ENCODE measurements around the gene AGO4. TPM values are rescaled to one million over a fixed set of nuclear protein-coding genes. Genes with fewer than 3 reads are reported as not detected.
A peak's percentile ranks its signal among the peaks of the same experiment; 100 is the strongest.
"Not testable (repeated sequence)": the region's sequence is repeated elsewhere in the genome, so short reads cannot be mapped to it uniquely, and the experiment has no call there.

Gene AGO4
- total and polyA plus RNA-seq, 7 donors, result 3.5 to 29.9 (median 16.8) TPM

- DNase-seq, result peak; percentile 88
- Histone ChIP-seq H3K4me3 (peak overlapping the region; percentile 39 to 78 (median 69)), H3K36me3 (no peaks in the 10 kb centered on the region), H3K27ac (peak overlapping the region; percentile 68 to 83 (median 76)), H3K27me3 (no peaks in the 10 kb centered on the region), H3K4me1 (peaks cover 0 to 13% (median 7%) of the 10 kb centered on the region in 4 donors), H3K9me3 (no peaks in the 10 kb centered on the region)
- intact Hi-C loops (cut with DNase I), result no loop called here
- TF ChIP-seq POLR2A (IDR thresholded peaks at IDR 0.05) (peak in 1 of 2 donors; percentile 15), POLR2AphosphoS5 (IDR thresholded peaks at IDR 0.05) (peak in 3 of 4 donors; percentile 11 to 56 (median 46)), EP300 (IDR thresholded peaks at IDR 0.05) (no peak)
- 0% methylated on average over 58 of the region's 58 CpGs for WGBS, 2 donors
Measured at GRCh38 chr1:35769188-35769758, 38.5 kb upstream of the AGO4 start.

- no peak overlapping the region for H3K27ac ChIP-seq
- H3K27me3 ChIP-seq, result no peaks in the 10 kb centered on the region
- DNase-seq, result no peak
- no peak overlapping the region for H3K4me3 ChIP-seq
- intact Hi-C loops (cut with DNase I), result loop anchor here (2.0 to 5.0 kb wide), 4 partner anchors 46 to 323 kb away; partner anchors contain the start of gene PSMB2
- no peaks in the 10 kb centered on the region for H3K36me3 ChIP-seq
- H3K9me3 ChIP-seq, result no peaks in the 10 kb centered on the region
- no peak for TF ChIP-seq CTCF (IDR thresholded peaks at IDR 0.05)
- TF ChIP-seq POLR2AphosphoS5 (IDR thresholded peaks at IDR 0.05), result no peak
- TF ChIP-seq EP300 (IDR thresholded peaks at IDR 0.05), result no peak
- TF ChIP-seq POLR2A (IDR thresholded peaks at IDR 0.05), result no peak
- peaks cover 0 to 12% (median 4%) of the 10 kb centered on the region in 4 donors for H3K4me1 ChIP-seq
Measured at GRCh38 chr1:35773711-35774110, 34.1 kb upstream of the AGO4 start.

GRCh38 chr1:35776172-35776571, 31.6 kb upstream of the AGO4 start:
- H3K27ac ChIP-seq; H3K27me3 ChIP-seq; H3K4me1 ChIP-seq; H3K4me3 ChIP-seq; intact Hi-C loops (cut with DNase I); H3K36me3 ChIP-seq; H3K9me3 ChIP-seq; DNase-seq: not testable (repeated sequence)
- 91 to 94% methylated on average over 6 of the region's 6 CpGs for WGBS, 2 donors

GRCh38 chr1:35777109-35777508, 30.7 kb upstream of the AGO4 start:
- Histone ChIP-seq H3K4me1 (peaks cover 0 to 4% (median 0%) of the 10 kb centered on the region in 4 donors), H3K36me3 (no peaks in the 10 kb centered on the region), H3K4me3 (no peak overlapping the region), H3K27ac (no peak overlapping the region), H3K27me3 (no peaks in the 10 kb centered on the region), H3K9me3 (no peaks in the 10 kb centered on the region)
- intact Hi-C loops (cut with DNase I), result no loop called here
- DNase-seq, result no peak
- TF ChIP-seq EP300 (IDR thresholded peaks at IDR 0.05), result no peak
- no peak for TF ChIP-seq POLR2AphosphoS5 (IDR thresholded peaks at IDR 0.05)
- no peak for TF ChIP-seq POLR2A (IDR thresholded peaks at IDR 0.05)
- TF ChIP-seq CTCF (IDR thresholded peaks at IDR 0.05), result no peak
- 98 to 100% methylated on average over 1 of the region's 1 CpG for WGBS, 2 donors

GRCh38 chr1:35783055-35783583, 24.7 kb upstream of the AGO4 start:
- H3K4me3 ChIP-seq, result no peak overlapping the region
- no peaks in the 10 kb centered on the region for H3K4me1 ChIP-seq
- H3K27ac ChIP-seq, result no peak overlapping the region
- no peaks in the 10 kb centered on the region for H3K36me3 ChIP-seq
- no peak for DNase-seq
- WGBS, 2 donors, result 92 to 97% methylated on average over 2 of the region's 2 CpGs
- intact Hi-C loops (cut with DNase I), result no loop called here
- no peaks in the 10 kb centered on the region for H3K9me3 ChIP-seq
- no peaks in the 10 kb centered on the region for H3K27me3 ChIP-seq
- no peak for TF ChIP-seq CTCF (IDR thresholded peaks at IDR 0.05)
- no peak for TF ChIP-seq EP300 (IDR thresholded peaks at IDR 0.05)
- no peak for TF ChIP-seq POLR2AphosphoS5 (IDR thresholded peaks at IDR 0.05)
- no peak for TF ChIP-seq POLR2A (IDR thresholded peaks at IDR 0.05)

- H3K4me1 ChIP-seq; H3K36me3 ChIP-seq; intact Hi-C loops (cut with DNase I); H3K27me3 ChIP-seq; H3K27ac ChIP-seq; DNase-seq; H3K9me3 ChIP-seq; H3K4me3 ChIP-seq: not testable (repeated sequence)
- 88 to 89% methylated on average over 8 of the region's 8 CpGs for WGBS, 2 donors
Measured at GRCh38 chr1:35784364-35784763, 23.5 kb upstream of the AGO4 start.

Measured in sigmoid colon (tissue), 7 donors.